Activated naive CD8-positive, alpha-beta T cell treated with anti-CD3 and anti-CD28 coated beads, Interleukin-2, amount 50 U/mL, for 24 hours (primary cell): Measurements from ENCODE around the gene INTS7.
A peak's percentile ranks its signal among the peaks of the same experiment; 100 is the strongest.
"Not testable (repeated sequence)": the region's sequence is repeated elsewhere in the genome, so short reads cannot be mapped to it uniquely, and the experiment has no call there.

Source experiments
- ATAC-seq: fragments of 150-1000 bp; cut with Tn5 transposase; one replicate; pipeline ENCODE4 v1.10.0; 2021
- DNase-seq: peaks from one replicate; pipeline ENCODE4 v3.0.0; 2021
- H3K27ac Mint-ChIP-seq: one replicate; pipeline ENCODE4 v1.8.0; 2021; ENCODE audit warnings: mild to moderate bottlenecking, mixed read lengths
- H3K27me3 Mint-ChIP-seq: one replicate; pipeline ENCODE4 v1.8.0; 2021; ENCODE audit warnings: mixed read lengths
- H3K36me3 Mint-ChIP-seq: one replicate; pipeline ENCODE4 v1.8.0; 2021; ENCODE audit warnings: low read depth, mixed read lengths
- H3K4me1 Mint-ChIP-seq: one replicate; pipeline ENCODE4 v1.8.0; 2021; ENCODE audit warnings: mixed read lengths
- H3K4me3 Mint-ChIP-seq: one replicate; pipeline ENCODE4 v1.8.0; 2021; ENCODE audit warnings: mild to moderate bottlenecking, moderate library complexity, mixed read lengths
- H3K9me3 Mint-ChIP-seq: one replicate; pipeline ENCODE4 v1.8.0; 2021; ENCODE audit warnings: mixed read lengths

INTS7 gene

DNA sequence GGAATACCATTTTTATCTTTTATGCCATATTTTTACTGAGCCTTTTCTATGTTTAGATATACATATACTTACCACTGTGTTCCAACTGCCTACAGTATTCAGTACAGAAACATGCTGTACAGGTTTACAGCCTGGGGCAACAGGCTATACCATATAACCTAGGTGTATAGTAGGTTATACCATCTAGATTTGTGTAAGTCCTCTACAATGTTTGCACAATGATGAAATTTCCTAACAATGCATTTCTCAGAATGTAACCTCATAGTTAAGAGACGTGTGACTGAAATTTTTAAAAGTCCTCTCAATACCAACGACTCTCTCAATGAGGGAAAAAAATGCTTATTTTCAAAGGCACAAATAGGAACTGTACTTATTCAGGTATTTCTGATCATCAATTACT lies 21.7 kb downstream of the INTS7 start:
- Mint-ChIP-seq H3K4me3 (no peak overlapping the region), H3K27me3 (no peaks in the 10 kb centered on the region), H3K4me1 (no peaks in the 10 kb centered on the region), H3K27ac (no peak overlapping the region), H3K36me3 (peaks cover 22% of the 10 kb centered on the region), H3K9me3 (no peaks in the 10 kb centered on the region)
- ATAC-seq (no peak), DNase-seq (no peak)

DNA sequence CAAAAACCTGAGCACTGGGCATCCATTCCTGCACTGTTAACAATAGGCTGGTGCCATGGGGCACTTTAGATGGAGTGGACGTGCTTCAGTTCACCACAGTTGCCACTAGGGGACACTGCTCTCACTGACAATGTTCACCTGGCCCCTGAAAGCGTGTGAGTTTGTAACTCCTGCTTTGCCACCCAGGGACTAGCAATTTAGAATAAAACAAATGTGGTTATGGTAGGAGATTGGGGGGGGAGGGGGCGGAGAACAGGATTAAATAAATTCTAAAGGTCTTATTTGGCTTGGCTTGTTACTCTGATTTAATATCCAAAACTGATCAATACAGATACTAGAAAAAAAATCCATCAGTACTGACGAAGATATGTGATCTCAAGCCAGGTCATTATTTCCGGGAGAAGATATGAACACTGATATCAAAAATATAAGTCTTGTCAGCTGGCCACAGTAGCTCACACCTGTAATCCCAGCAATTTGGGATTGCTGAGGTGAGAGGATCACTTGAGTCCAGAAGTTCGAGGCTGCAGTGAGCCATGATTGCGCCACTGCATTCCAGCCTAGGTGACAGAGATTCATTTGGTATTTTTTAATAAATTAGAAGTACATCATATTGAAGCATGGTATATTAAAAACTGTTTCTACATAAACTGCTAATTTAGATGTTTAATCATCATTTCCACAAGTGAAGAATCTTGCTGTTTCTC lies 23.2 kb downstream of the INTS7 start:
- ATAC-seq (peak; percentile 98), DNase-seq (peak; percentile 67)
- Mint-ChIP-seq H3K36me3 (peaks cover 27% of the 10 kb centered on the region), H3K4me3 (no peak overlapping the region), H3K27ac (no peak overlapping the region), H3K27me3 (no peaks in the 10 kb centered on the region), H3K9me3 (no peaks in the 10 kb centered on the region), H3K4me1 (no peaks in the 10 kb centered on the region)

DNA sequence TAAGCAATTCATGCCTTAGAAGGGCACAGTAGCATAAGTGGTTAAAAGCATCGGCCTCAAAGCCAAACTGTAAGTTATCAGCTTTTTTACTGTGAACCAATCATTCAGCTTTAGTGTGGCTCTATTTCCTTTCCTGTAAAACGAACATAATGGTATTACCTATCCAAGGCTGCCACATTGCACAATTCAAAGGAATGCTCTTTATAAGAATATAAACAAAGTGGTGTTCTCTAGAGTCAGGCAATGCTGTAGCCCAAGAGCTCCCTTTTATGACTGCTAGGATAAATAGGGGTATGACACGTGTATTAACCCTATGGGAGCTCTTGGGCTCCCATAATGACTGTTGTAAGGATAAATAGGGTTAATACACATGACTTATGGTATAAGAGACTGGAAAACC lies 25.4 kb downstream of the INTS7 start:
- no peak overlapping the region for H3K4me3 Mint-ChIP-seq
- no peaks in the 10 kb centered on the region for H3K27me3 Mint-ChIP-seq
- peaks cover 20% of the 10 kb centered on the region for H3K36me3 Mint-ChIP-seq
- DNase-seq, result no peak
- H3K4me1 Mint-ChIP-seq, result no peaks in the 10 kb centered on the region
- no peak overlapping the region for H3K27ac Mint-ChIP-seq
- no peak for ATAC-seq
- no peaks in the 10 kb centered on the region for H3K9me3 Mint-ChIP-seq

DNA sequence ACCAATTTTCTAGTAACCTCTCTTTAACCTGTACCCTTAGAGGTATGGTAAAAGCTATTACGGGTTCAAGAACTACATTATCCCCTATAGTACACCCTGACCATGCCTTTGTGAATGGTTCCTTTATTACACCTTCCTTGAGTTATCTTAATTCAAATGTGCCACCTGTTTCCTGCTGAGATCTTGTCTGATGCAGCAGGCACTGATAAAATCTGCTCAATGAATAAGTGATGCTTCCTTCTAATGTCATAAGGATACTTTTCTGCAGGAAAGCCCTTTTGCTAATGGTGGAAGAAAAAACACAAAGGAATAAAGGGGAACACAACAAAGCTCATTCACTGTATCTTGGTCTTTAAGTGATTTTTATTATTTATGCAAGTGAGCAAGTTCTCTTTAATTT lies 25.8 kb downstream of the INTS7 start:
- no peak for ATAC-seq
- Mint-ChIP-seq H3K4me1 (no peaks in the 10 kb centered on the region), H3K27me3 (no peaks in the 10 kb centered on the region), H3K27ac (no peak overlapping the region), H3K9me3 (no peaks in the 10 kb centered on the region), H3K4me3 (no peak overlapping the region), H3K36me3 (peaks cover 24% of the 10 kb centered on the region)
- no peak for DNase-seq

DNA sequence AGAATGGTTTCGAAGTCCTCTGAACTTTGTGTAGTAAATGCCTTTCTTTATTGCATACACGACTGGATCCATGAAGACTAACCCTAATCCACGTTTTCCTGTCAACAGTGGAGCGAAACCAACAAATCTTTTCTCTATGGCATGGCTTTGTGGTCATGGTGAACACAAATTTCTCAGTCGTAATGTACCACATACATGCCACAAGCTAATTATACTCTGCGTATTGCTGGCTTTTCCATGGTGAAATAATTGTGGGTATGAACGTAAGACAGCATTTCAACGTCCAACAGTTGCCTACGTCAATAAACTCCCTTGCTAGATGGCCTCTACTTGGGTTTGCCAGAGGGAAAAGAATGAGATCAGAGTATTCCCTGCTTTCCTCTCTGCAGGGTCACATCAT lies 27.5 kb downstream of the INTS7 start:
- Mint-ChIP-seq H3K4me3 (no peak overlapping the region), H3K27ac (no peak overlapping the region), H3K4me1 (no peaks in the 10 kb centered on the region), H3K9me3 (no peaks in the 10 kb centered on the region), H3K36me3 (peaks cover 32% of the 10 kb centered on the region), H3K27me3 (no peaks in the 10 kb centered on the region)
- DNase-seq (no peak), ATAC-seq (no peak)

DNA sequence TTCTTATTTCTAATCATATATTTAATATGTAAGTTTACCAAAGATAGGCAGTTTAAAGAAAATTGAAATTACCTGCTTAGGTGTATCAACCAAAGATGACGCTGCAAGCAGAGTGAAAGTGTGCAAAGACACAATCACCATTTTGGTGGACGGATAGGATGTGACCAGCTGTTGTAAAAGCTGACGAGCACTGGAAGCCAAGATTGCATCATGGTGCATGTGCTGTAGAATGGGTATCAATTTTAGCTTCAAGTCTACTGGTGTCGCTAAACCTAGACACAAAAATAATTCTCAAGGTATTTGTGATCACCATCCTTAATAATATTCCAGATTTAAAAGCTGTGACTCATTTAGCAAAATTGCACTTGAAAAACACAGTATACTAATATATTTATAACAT lies 28.2 kb downstream of the INTS7 start:
- Mint-ChIP-seq H3K27ac (no peak overlapping the region), H3K27me3 (no peaks in the 10 kb centered on the region), H3K36me3 (peaks cover 35% of the 10 kb centered on the region), H3K4me3 (no peak overlapping the region), H3K9me3 (no peaks in the 10 kb centered on the region), H3K4me1 (no peaks in the 10 kb centered on the region)
- ATAC-seq (no peak), DNase-seq (no peak)

DNA sequence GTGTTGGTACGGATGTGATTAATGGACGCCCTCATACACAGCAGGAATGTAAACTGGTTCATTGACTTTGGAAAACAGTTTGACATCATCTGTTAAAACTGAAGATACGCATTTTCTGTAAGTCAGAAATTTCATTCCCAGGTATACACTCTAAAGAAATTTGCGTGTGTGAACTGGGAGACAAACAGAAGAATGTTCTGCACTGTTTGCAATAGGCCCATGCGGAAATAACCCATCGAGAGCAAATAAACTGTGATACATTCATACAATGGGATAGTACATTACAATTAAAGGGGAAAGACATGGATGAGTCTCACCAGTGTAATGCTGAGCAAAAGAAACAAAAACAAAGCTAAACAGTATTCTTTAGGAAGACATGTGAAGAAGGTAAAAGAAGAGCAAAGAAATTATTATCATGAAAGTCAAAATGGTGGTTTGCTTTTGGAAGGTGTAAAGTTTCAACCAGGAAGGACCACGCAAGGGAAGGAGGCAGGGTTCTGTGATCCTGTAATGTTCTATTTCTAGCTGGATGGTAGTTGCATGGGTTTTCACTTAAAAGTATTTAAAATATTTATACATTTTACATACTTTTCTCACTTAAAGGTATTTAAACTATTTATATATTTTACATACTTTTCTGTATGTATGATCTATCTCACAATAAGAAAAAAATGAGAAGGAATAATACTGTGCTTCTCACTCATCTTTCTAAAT lies 30.3 kb downstream of the INTS7 start:
- Mint-ChIP-seq H3K4me3 (no peak overlapping the region), H3K9me3 (no peaks in the 10 kb centered on the region), H3K36me3 (peaks cover 36% of the 10 kb centered on the region), H3K27ac (no peak overlapping the region), H3K27me3 (no peaks in the 10 kb centered on the region), H3K4me1 (no peaks in the 10 kb centered on the region)
- no peak for ATAC-seq
- no peak for DNase-seq

DNA sequence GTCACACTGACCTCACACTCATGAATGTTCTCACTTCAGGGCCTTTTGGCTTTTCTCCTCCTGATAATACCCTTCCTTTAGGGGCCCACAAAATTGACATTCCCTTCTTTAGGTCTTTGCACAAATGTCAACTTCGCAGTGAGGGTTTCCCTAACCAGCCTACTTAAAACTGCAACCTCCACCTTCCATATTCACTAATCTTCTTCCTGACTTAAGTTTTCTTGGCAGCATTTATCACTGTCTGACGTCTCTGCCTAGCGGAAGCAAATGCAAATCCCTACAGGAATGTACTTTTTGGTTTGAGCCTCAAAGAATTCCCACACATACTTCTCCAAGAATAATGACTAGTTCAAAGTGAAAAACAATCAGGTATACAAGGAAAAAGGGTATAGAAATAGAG lies 32.8 kb downstream of the INTS7 start:
- H3K27me3 Mint-ChIP-seq, result no peaks in the 10 kb centered on the region
- H3K36me3 Mint-ChIP-seq, result peaks cover 32% of the 10 kb centered on the region
- no peak overlapping the region for H3K27ac Mint-ChIP-seq
- no peaks in the 10 kb centered on the region for H3K9me3 Mint-ChIP-seq
- no peak overlapping the region for H3K4me3 Mint-ChIP-seq
- ATAC-seq (no peak), DNase-seq (no peak)
- no peaks in the 10 kb centered on the region for H3K4me1 Mint-ChIP-seq

DNA sequence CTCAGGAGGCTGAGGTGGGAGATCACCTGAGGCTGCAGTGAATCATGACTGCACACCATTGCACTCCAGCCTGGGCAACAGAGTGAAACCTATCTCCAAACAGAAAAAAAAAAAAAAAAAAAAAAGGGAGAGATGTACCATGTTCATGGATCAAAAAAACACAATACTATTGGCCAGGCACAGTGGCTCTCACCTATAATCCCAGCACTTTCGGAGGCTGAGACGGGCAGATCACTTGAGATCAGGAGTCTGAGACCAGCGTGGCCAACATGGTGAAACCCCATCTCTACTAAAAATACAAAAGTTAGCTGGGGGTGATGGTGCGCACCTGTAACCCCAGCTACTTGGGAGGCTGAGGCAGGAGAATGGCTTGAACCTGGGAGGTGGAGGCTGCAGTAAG lies 37.9 kb downstream of the INTS7 start:
- not testable (repeated sequence) for H3K27ac Mint-ChIP-seq
- H3K36me3 Mint-ChIP-seq, result peaks cover 18% of the 10 kb centered on the region

DNA sequence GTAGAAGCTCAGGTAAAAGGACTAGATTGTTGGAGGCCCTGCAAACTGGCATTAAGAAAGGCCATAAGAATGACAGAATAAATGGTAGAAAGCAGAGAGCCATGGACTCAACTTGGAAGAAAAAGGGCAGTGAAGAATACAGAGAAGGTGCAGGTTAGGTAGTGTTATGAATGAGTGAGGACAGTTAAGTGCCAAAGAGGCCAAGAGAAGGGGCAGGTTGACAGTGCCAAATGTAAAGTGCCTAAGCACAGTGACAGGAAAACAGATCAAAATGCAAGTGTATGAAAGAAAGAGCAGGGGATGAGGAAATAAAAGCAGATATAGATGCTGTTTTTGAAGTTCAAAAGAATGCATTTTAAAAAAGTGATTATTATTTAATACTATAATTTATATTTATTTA lies 43.7 kb downstream of the INTS7 start:
- Mint-ChIP-seq H3K9me3 (no peaks in the 10 kb centered on the region), H3K36me3 (peaks cover 23% of the 10 kb centered on the region), H3K4me3 (no peak overlapping the region), H3K27ac (no peak overlapping the region), H3K27me3 (no peaks in the 10 kb centered on the region), H3K4me1 (peaks cover 8% of the 10 kb centered on the region)
- no peak for ATAC-seq
- DNase-seq, result no peak

More for the DNA sequence above, 37.9 kb downstream of the INTS7 start:
- H3K4me1 Mint-ChIP-seq, H3K9me3 Mint-ChIP-seq, H3K4me3 Mint-ChIP-seq, H3K27me3 Mint-ChIP-seq, DNase-seq, ATAC-seq: not testable (repeated sequence)

DNA sequence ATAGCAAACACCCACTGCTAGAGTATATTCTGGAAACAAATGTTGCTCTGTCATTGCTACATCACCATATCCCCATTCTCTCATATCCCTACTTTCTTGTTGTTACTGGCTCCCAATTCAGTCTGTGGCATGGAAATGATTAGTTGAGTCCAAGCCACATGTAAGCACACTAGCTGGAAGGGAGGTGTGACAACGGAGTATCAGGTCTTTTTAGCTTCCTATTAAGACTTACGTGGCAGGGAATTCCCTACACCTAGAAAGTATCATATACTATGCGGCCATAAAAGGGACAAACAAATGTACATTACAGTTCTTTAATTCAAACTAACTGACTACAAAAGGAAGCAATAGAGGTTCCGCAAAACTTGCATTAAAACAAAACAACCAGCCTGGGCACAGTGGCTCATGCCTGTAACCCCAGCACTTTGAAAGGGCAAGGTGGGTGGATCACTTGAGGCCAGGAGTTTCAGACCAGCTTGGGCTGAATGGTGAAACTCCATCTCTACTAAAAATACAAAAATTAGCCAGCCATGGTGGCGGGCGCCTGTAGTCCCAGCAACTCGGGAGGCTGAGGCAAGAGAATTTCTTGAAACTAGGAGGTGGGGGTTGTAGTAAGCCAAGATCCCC lies 48.6 kb downstream of the INTS7 start:
- DNase-seq (no peak), ATAC-seq (peak; percentile 43)
- no peaks in the 10 kb centered on the region for H3K27me3 Mint-ChIP-seq
- no peaks in the 10 kb centered on the region for H3K9me3 Mint-ChIP-seq
- peak overlapping the region; percentile 31 for H3K27ac Mint-ChIP-seq
- no peak overlapping the region for H3K4me3 Mint-ChIP-seq
- H3K4me1 Mint-ChIP-seq, result peaks cover 13% of the 10 kb centered on the region
- peaks cover 46% of the 10 kb centered on the region for H3K36me3 Mint-ChIP-seq

DNA sequence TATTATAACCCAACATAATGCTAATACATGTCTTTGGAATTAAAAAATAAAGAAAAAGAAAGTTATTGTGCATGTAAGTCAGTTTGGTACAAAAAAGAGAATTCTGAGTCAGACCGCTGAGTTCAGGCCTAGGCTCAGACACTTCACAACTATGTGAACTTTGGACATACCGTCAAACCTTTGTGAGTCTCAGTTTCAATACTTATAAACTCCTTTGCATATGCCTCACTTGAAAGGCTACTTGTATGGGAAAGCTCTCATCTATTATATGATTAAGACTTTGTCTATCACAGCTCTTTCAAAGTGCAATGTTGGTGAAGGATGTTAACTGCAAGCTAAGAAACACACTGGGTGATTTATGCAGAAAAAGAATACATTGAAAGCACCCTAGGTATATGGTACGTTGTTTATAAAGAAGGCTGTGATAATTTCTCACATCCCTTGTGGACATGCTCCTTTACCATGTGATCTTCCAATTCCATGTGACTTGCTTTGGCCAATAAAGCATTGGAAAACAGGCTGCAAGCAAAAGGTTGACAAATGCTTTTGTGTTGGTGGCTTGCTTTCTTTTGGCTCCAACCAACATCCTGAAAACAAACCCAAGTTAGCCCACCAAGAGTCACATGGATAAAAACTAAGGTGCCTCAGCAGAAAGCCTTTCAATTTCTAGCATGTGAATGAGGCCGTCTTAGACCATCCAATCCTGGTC lies 49.6 kb downstream of the INTS7 start:
- peak; percentile 69 for ATAC-seq
- Mint-ChIP-seq H3K9me3 (no peaks in the 10 kb centered on the region), H3K27ac (no peak overlapping the region), H3K4me1 (peaks cover 11% of the 10 kb centered on the region), H3K36me3 (peaks cover 49% of the 10 kb centered on the region), H3K27me3 (no peaks in the 10 kb centered on the region), H3K4me3 (no peak overlapping the region)
- DNase-seq, result no peak

DNA sequence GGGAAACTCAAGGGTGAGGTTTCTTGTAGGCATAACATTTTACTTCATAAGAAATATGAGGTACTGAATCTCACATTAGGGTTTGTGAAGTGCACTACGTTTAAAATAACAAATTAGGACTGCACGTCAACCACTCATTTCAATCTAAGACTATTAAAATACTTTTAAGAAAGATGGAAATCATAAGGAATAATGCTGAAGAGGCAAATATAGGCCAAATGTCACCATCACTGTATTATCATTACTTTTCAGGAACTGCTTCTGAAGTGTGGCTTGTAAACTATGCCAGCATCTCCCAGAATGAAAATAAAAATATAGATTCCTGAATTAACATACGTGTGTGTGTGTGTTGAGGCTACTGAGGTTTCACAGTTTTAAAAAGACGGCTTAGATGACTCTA lies 56.8 kb downstream of the INTS7 start:
- Mint-ChIP-seq H3K27me3 (no peaks in the 10 kb centered on the region), H3K4me1 (no peaks in the 10 kb centered on the region), H3K27ac (no peak overlapping the region), H3K36me3 (peaks cover 52% of the 10 kb centered on the region), H3K9me3 (no peaks in the 10 kb centered on the region), H3K4me3 (no peak overlapping the region)
- ATAC-seq, result no peak
- no peak for DNase-seq

DNA sequence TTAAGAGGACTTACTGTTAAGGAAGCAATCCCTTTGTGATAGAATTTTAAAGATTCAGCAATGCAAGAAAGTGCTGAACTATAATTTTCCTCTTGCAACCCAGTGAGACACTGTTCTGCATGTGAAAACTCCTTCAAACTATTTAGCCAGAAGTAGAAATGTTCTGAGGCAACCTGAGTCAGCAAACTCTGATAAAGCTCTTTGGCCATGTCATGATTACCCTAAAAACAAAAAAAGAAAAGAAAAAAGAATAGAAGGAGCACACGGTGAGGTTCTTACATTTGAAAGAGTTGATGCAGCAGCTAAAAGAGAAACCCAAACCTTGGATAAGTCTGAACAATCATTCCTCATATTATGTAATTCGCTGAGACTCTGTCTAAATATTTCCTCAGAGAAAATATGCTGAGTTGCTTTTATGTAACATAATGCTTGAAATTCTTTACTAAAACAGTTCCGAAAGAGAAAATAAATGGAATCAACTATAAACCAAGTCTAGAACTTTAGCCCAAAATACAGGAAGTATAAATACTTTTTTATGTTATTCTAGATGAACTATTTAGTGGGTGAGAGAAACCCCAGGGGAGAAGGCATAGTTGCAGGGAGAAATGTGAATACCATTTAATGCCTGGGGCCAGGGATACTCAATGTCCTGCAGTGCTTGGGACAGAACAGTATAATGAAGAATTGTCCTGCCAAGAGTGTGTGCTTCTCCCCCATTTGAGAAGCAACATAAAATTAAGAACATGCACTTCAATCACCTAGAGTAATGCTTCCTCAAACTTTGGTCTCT lies 60.0 kb downstream of the INTS7 start:
- Mint-ChIP-seq H3K4me1 (no peaks in the 10 kb centered on the region), H3K4me3 (no peak overlapping the region), H3K27ac (no peak overlapping the region), H3K27me3 (no peaks in the 10 kb centered on the region), H3K9me3 (no peaks in the 10 kb centered on the region), H3K36me3 (peaks cover 32% of the 10 kb centered on the region)
- DNase-seq (no peak), ATAC-seq (no peak)
